Amniotic epithelial cell (primary cell): ENCODE measurements around the gene SLC49A4.

ENCODE experiments used
- DNase-seq: peaks from one replicate; pipeline ENCODE4 v3.0.0-alpha.2; 2010; ENCODE audit warnings: low read depth

Gene SLC49A4

DNA sequence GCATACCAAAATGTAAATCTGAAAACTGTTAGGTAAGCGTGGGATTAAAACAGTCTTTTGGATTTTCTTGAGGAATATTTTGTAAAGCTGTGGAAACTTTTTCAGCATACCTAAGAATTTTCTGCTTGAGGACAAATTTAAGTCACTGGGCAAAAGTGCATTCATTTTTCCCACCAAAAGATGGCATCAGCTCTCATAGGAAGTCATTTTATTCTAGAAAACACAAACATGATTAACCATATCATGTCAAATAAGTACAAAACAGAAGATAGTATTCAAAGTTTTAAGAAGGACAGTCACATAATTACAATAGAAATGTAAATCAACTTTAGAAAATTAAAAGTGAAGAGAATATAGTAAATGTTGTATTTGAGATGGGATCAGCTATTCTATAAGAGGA, 63.5 kb downstream of the SLC49A4 start:
- peak; percentile 42 for DNase-seq

- no peak for DNase-seq
Observed at GRCh38 chr3:122859021-122859805, 64.3 kb downstream of the SLC49A4 start.

DNA sequence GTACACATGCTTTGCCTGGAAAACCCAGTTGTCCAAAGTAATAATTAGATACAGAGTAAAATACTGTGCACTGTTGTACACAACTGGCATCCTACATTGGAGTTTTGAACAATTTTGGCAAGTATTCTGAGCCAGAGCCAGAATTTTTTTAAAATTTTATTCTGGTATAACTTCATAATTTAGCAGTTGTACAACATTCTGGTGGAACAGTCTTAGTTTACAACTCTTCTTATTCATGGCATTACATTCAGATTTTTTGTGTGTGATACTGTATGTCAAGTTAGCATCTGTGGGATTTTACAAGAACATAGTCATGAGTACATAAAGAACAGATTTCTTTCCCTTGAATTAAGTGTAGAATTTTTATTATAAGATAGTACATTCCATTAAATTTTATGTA, 67.5 kb downstream of the SLC49A4 start:
- no peak for DNase-seq

DNA sequence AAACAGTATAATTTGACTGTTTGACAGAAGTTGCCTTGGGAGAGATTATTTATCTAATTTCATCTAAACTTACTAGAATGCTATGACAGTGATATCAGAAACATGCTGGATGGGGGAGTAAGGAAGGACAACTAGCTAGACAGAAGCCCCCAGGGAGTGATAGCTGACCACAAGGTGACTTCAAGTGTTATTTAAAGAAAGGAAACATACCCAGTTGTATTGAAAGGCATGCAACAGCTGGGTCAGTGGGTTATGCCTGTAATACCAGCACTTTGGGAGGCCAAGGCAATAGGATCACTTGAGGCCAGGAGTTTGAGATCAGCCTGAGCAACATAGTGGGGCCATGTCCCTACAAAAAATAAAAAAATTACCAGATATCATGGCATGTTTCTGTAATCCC, 69.6 kb downstream of the SLC49A4 start:
- DNase-seq: no peak

- DNase-seq: no peak
Observed at GRCh38 chr3:122868322-122868721, 73.5 kb downstream of the SLC49A4 start.

DNA sequence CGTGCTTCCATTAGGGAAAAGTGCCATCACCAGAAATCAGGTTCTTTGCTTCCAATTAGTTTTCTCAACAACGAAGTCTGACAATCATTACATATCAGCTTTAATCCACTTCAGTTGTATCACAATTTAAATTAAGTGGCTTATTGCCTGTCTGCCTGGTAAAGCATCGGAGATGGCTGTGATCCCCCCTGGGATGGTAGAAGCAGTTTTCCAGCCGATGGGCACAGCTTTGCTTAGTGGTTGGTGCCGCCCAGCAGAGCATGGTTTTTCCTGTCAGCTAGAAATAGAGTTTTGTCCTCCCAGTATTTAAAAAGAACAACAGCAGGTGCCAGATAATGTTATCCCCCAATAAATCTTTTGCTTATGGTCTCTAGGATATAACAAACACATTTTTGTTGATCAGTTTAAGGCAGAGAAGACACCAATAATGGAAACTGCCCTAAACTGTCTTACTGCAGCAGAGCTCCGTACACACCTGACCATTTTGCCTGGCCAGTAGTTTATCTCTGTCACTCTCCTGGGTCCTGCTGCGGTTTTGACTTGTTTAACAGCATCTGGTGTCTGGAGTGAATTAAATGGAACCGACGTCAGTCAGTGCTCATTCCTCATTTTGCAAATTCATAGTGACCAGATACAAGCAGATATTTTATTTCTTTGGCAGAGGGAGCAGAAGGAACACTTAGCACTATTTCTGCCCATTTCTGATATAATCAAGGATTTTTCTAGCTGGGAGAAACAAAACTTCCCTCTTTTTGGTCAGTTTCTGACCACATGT, 79.1 kb downstream of the SLC49A4 start:
- no peak for DNase-seq

DNA sequence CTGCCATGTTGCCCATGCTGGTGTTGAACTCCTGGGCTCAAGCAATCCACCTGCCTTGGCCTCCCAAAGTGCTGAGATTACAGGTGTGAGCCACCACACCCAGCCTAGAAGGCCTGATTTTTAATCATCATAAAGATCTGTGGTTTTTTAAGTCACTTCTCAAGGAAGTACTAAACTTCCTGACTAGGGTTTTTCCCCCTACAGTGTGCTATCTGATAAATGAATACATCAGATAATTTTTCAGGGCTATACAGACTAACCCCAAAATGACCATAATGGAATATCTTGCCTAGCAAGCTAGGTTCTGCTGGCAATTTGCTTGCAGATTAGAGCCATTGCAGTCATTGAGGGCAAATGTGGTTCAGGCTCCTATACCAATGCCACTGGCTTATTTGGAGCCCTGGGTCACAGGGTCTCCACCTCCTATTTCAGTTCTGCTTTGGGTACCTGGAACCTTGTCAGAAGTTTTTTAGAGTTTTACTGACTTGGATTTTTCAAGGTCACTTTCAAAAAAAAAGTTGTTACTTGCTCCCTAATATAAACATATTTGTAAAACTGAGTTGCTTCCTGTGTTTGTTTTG, 80.8 kb downstream of the SLC49A4 start:
- no peak for DNase-seq

- no peak for DNase-seq
Observed at GRCh38 chr3:122880173-122880572, 85.3 kb downstream of the SLC49A4 start.

DNA sequence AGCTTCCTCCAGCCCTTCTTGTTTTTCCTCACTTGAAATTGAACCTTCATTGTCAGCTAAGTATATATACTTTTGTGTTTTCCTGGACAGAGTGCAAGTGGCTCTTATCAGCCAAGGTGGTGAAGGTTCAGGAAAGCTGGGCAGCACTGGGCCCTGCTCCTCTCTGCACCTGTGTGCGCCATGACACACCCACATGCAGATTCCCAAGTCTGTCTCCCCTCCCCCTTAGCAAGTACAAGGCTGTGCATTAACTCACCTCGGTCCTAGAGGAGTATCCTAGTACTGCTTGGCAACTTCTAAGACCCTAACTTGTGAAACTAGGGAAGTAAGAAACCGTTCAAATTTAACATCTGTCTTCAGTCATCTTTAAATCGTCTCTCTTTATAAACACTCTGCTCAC, 85.8 kb downstream of the SLC49A4 start:
- no peak for DNase-seq

- DNase-seq: no peak
Observed at GRCh38 chr3:122882361-122882947, 87.6 kb downstream of the SLC49A4 start.

GRCh38 chr3:122886251-122886650, 91.4 kb downstream of the SLC49A4 start:
- no peak for DNase-seq

- no peak for DNase-seq
Observed at GRCh38 chr3:122886946-122887345, 92.1 kb downstream of the SLC49A4 start.

GRCh38 chr3:122890077-122890719, 95.3 kb downstream of the SLC49A4 start:
- peak; percentile 12 for DNase-seq

DNA sequence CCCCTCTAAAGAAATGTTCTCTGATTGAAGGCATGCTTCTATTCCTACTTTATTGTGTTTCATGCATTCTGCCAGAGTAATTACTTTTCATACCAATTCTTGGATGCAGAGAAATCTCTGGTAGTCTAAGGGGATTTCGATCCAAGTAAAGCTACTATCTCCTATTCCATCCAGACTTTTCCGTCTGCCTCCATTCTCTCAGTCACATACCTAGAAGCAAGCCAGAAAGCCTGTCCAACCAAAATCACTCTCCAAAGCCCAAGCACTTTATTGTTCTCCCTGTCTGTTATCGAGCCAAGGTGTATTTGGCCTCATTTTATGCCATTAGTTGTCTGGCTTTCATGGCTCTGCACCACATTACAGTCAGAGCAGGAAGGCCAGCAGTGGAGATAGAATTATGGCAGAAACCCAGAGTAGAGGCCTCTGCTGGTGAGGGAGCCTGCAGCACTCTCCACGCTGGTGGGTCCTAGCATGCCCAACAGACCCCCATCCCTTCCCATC, 95.9 kb downstream of the SLC49A4 start:
- no peak for DNase-seq

GRCh38 chr3:122892118-122892960, 97.5 kb downstream of the SLC49A4 start:
- DNase-seq: no peak

GRCh38 chr3:122893282-122893681, 98.4 kb downstream of the SLC49A4 start:
- DNase-seq: no peak

DNA sequence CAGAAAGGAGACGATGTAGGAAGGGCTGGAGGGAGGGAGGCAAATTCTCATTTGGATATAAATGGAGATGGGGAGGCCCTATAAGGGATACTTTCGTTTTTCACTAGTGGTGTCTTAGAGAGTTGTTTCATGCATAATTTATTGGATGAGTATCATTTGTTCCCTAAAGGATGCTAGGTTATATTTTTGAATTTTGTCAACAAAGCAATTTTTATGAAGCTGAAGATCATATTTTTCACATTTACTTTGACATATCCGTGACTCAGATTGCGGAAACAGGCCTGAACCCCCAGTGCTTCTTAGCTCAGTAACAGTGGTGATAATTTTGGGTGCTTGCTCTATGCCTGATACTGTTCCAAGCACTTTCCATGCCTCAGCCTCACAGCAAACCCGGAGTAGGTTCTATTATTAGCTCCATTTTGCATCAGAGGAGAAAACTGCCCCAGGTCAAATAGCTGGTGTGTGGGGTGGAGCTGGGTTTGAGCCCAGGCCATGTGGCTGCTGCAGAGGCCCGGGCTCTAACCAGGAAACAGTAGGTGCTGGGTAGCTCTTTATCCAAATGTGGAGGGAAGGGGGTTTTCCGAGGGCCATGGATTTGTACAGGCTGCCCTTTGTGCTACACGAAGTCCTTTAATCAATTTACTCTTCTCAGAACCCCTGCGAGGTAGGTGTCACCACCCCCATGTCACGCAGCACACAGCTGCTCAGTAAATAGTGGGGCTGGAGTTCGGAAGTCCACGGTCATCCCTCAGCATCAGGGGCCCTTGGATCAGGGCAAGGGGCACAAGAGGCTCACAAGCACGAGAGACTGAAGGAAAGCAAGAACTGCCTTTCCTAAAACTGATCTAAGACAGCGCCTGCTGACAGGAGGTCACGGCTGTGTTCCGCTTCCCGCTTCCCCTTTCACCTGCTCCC, 99.1 kb downstream of the SLC49A4 start:
- no peak for DNase-seq

GRCh38 chr3:122898298-122898697, 103.4 kb downstream of the SLC49A4 start:
- DNase-seq: no peak

DNA sequence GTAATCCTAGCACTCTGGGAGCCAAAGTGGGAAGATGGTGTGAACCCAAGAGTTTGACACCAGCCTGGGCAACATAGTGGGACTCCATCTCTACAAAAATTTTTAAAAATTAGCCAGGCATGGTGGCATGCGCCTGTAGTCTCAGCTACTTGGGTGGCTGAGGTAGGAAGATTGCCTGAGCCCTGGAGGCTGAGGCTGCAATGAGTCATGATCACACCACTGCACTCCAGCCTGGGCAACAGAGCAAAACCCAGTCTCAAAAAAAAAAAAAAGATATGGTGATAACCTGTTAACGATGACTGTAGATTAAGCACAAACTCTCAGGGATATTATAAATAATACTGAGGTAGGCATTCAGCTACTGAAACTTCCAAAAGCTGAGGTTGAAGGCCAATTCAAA, 107.5 kb downstream of the SLC49A4 start:
- peak; percentile 14 for DNase-seq

DNA sequence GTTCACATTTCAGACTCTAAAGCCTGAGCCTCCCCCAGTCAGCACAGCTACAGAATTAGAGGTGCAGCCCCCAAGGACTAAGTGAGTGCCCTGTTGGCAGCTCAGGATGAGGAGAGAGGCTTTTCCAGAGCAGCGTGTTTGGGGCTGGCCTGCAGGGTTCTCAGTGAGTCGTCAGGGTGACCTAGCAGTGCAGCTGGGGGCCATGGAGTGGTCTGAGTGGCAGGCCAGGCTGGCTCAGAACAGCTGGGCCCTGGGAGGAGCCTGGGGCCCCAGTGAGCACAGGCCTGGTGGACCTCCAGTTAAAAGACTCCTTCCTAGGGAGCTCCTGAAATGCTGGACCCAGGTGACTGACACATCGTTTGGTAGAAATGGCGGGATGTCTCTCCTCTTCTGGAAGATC, 108.3 kb downstream of the SLC49A4 start:
- no peak for DNase-seq
